Peyer's patch (tissue), 4 donors: ENCODE measurements around the gene ZNF729.

ENCODE experiments used
- POLR2A ChIP-seq, 2 donors: fragments of 450-650 bp; IDR thresholded peaks; one replicate each; pipeline ENCODE4 v1.5.1; 2017; ENCODE audit warnings: antibody characterized with exemption in 2 of 2, mild to moderate bottlenecking in 2 of 2, moderate library complexity in 2 of 2
- TF ChIP-seq, protein P1 (sequence below), 6 experiments: fragments of 450-650 bp in 4 of 6; fragments of 200-600 bp in 2 of 6; sonication (generic) in 1 of 6; IDR thresholded peaks; one replicate each; pipeline ENCODE4 v1.5.1; 2017 to 2019; ENCODE audit warnings: antibody characterized with exemption in 6 of 6, mild to moderate bottlenecking in 3 of 6, moderate library complexity in 1 of 6

DNA sequence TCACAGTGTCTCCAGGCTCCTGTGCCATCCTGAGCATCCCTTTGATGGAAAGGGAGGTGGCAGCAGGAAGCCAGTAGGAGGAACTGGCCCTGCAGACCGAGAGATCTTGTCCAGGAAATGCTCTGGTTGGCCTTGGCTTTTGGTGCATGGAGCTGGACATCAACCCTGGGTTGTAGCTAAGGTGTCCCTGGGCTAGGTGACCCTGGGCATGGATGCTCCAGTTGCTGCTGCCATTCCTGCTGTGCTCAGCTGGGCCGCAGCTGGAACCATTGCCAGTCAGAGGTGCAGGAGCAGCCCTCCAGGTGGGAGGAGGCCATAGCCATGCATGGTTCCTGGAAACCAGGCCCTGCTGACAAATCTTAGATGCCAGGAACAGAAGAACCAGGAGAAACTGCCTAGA is 68.4 kb downstream of the ZNF729 start:
- TF ChIP-seq, protein P1, sequence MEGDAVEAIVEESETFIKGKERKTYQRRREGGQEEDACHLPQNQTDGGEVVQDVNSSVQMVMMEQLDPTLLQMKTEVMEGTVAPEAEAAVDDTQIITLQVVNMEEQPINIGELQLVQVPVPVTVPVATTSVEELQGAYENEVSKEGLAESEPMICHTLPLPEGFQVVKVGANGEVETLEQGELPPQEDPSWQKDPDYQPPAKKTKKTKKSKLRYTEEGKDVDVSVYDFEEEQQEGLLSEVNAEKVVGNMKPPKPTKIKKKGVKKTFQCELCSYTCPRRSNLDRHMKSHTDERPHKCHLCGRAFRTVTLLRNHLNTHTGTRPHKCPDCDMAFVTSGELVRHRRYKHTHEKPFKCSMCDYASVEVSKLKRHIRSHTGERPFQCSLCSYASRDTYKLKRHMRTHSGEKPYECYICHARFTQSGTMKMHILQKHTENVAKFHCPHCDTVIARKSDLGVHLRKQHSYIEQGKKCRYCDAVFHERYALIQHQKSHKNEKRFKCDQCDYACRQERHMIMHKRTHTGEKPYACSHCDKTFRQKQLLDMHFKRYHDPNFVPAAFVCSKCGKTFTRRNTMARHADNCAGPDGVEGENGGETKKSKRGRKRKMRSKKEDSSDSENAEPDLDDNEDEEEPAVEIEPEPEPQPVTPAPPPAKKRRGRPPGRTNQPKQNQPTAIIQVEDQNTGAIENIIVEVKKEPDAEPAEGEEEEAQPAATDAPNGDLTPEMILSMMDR (IDR thresholded peaks at IDR 0.05) = no peak
- TF ChIP-seq POLR2A (IDR thresholded peaks at IDR 0.05) = no peak
